ENCODE results near the gene STK39.
A peak's percentile ranks its signal among the peaks of the same experiment; 100 is the strongest.

Gene STK39

GRCh38 chr2:167980439-167980838 lies 267.0 kb downstream of the STK39 start:
- DNase-seq: no peak

GRCh38 chr2:167972746-167973145 lies 274.6 kb downstream of the STK39 start:
- peak; percentile 12 for DNase-seq

GRCh38 chr2:167972020-167972419 lies 275.4 kb downstream of the STK39 start:
- DNase-seq: no peak

- DNase-seq: no peak
Observed at GRCh38 chr2:167966937-167967913, 280.2 kb downstream of the STK39 start.

- DNase-seq: no peak
Observed at GRCh38 chr2:167965907-167966761, 281.3 kb downstream of the STK39 start.

- peak; percentile 41 for DNase-seq
Observed at GRCh38 chr2:167964650-167965413, 282.6 kb downstream of the STK39 start.

- DNase-seq: no peak
Observed at GRCh38 chr2:167963899-167964649, 283.3 kb downstream of the STK39 start.

GRCh38 chr2:167962436-167963226 lies 284.8 kb downstream of the STK39 start:
- DNase-seq: no peak

GRCh38 chr2:167961536-167962048 lies 285.8 kb downstream of the STK39 start:
- no peak for DNase-seq

GRCh38 chr2:167960089-167960747 lies 287.2 kb downstream of the STK39 start:
- no peak for DNase-seq

- DNase-seq: no peak
Observed at GRCh38 chr2:167957662-167958061, 289.7 kb downstream of the STK39 start.

GRCh38 chr2:167955264-167955906 lies 292.0 kb downstream of the STK39 start:
- no peak for DNase-seq

GRCh38 chr2:167954495-167954894 lies 292.9 kb downstream of the STK39 start:
- DNase-seq: no peak

- no peak for DNase-seq
Observed at GRCh38 chr2:167953776-167954175, 293.6 kb downstream of the STK39 start.

- no peak for DNase-seq
Observed at GRCh38 chr2:167950571-167950970, 296.8 kb downstream of the STK39 start.

GRCh38 chr2:167946441-167946841 lies 301.0 kb downstream of the STK39 start:
- DNase-seq: peak; percentile 34

GRCh38 chr2:167945660-167946368 lies 301.6 kb downstream of the STK39 start:
- DNase-seq: no peak

GRCh38 chr2:167944825-167945659 lies 302.4 kb downstream of the STK39 start:
- no peak for DNase-seq
